ENCODE measurements around the gene RBP3.

Gene RBP3

GRCh38 chr10:47319784-47320183 lies 28.4 kb upstream of the RBP3 start:
- DNase-seq: no peak

- no peak for DNase-seq
Measured at GRCh38 chr10:47320812-47321211, 27.4 kb upstream of the RBP3 start.

- DNase-seq: no peak
Measured at GRCh38 chr10:47321521-47322195, 26.5 kb upstream of the RBP3 start.

DNA sequence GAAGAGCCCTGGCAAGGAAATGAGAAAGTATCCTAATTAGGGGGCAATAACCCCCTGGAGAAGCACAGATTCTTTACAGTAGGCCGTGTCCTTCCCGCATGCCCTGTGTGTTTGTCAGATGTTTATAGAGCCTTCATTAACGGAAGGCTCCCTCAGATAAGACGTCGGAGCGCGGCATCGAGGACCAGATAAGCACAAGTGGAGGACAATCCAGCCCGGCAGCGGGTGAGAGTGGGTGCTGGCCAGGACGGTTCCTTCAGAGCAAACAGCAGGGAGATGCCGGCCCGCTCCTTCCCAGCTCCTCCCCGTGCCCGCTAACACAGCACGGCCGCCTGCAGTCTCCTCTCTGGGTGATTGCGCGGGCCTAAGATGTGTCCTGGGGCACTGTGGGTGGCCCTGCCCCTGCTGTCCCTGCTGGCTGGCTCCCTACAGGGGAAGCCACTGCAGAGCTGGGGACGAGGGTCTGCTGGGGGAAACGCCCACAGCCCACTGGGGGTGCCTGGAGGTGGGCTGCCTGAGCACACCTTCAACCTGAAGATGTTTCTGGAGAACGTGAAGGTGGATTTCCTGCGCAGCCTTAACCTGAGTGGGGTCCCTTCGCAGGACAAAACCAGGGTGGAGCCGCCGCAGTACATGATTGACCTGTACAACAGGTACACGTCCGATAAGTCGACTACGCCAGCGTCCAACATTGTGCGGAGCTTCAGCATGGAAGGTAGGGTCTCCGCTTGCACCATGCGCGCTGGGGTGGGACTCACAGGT lies 25.7 kb upstream of the RBP3 start, which contains the start of gene GDF2:
GDF2 (plus strand) TSS at position 155 of the 762 bp plus-strand sequence; CDS start at position 370, 215 bp downstream.
- DNase-seq: no peak

- DNase-seq: no peak
Measured at GRCh38 chr10:47323087-47323486, 25.1 kb upstream of the RBP3 start.

DNA sequence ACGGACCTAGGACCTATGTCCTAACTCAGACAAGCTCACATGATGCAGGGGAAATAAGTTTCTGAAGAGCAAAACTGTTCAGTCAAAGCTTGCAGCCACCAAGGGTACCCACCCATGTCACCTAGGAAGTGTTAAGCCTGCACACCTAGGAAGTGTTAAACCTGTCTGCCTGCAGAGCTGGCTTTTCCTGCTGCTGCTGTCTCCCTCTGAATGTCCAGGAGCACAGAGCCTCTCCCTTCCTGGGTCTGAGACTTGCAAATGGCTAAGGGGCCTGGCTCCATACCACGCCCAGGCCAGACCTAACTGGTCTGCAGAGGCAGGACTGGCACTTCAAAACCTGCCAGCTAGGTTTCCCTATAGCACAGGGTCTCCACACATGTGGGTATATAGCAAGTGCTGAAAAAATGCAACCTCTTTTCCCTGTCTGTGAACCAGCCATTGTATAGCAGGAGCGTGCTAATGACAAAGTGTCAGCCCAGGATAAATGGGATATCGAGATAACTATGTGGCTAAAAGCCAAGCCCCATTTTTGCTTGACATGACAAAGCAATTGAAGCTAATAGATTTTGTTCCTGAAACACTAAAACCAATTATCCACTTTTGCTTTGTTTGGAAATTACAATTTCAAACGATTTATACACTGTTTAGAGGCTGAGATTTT lies 24.4 kb upstream of the RBP3 start:
- no peak for DNase-seq

DNA sequence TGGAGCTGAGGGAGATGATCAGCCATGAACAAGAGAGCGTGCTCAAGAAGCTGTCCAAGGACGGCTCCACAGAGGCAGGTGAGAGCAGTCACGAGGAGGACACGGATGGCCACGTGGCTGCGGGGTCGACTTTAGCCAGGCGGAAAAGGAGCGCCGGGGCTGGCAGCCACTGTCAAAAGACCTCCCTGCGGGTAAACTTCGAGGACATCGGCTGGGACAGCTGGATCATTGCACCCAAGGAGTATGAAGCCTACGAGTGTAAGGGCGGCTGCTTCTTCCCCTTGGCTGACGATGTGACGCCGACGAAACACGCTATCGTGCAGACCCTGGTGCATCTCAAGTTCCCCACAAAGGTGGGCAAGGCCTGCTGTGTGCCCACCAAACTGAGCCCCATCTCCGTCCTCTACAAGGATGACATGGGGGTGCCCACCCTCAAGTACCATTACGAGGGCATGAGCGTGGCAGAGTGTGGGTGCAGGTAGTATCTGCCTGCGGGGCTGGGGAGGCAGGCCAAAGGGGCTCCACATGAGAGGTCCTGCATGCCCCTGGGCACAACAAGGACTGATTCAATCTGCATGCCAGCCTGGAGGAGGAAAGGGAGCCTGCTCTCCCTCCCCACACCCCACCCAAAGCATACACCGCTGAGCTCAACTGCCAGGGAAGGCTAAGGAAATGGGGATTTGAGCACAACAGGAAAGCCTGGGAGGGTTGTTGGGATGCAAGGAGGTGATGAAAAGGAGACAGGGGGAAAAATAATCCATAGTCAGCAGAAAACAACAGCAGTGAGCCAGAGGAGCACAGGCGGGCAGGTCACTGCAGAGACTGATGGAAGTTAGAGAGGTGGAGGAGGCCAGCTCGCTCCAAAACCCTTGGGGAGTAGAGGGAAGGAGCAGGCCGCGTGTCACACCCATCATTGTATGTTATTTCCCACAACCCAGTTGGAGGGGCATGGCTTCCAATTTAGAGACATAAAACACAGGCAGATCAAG lies 22.6 kb upstream of the RBP3 start:
- DNase-seq: no peak

- no peak for DNase-seq
Measured at GRCh38 chr10:47326306-47326926, 21.7 kb upstream of the RBP3 start.

- DNase-seq: no peak
Measured at GRCh38 chr10:47326927-47327330, 21.2 kb upstream of the RBP3 start.

GRCh38 chr10:47329855-47330254 lies 18.3 kb upstream of the RBP3 start:
- no peak for DNase-seq

DNA sequence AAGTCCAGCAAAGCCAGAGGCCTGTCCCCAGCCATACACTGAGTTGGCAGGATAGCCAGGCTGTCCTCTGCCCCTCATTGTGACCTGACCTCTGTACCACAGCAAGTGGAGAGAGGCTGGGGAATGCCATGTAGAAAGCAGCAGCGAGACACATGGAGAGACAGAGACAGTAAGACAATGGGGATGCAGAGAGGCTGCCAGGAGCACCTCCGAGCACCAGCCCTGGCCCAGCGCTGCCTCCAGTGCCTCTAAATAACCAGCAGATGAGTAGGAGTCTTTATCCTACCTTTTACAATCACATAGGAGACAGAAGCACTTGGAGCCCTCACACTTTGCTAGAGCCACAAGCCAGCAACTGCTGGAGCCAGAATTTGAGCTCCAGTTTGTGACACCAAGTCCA lies 17.8 kb upstream of the RBP3 start:
- no peak for DNase-seq

GRCh38 chr10:47330804-47331203 lies 17.4 kb upstream of the RBP3 start:
- no peak for DNase-seq

GRCh38 chr10:47331491-47331890 lies 16.7 kb upstream of the RBP3 start:
- no peak for DNase-seq

DNA sequence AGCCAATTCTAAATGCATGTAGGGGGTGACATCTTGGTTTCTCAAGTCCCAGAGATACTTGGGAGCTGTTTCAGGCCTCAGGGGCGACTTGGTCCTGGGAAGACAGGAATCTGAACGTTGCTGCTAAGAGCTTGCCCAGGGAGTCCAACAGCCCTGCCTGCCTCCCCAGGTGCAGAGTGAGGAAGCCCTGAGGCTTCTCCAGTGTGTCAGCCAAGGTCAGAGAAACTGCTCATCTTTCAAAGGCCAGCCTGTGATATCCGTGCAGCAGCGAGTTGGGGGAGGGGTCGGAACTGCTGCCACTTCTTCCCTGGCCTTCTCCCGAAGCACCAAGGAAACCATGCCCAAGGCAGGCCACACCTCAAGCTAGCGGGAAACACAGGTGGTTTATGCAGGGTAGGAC lies 16.2 kb upstream of the RBP3 start:
- no peak for DNase-seq

- DNase-seq: no peak
Measured at GRCh38 chr10:47332371-47332770, 15.8 kb upstream of the RBP3 start.

GRCh38 chr10:47332946-47333345 lies 15.2 kb upstream of the RBP3 start:
- no peak for DNase-seq

- no peak for DNase-seq
Measured at GRCh38 chr10:47333532-47333931, 14.6 kb upstream of the RBP3 start.

- no peak for DNase-seq
Measured at GRCh38 chr10:47334466-47335295, 13.5 kb upstream of the RBP3 start.

DNA sequence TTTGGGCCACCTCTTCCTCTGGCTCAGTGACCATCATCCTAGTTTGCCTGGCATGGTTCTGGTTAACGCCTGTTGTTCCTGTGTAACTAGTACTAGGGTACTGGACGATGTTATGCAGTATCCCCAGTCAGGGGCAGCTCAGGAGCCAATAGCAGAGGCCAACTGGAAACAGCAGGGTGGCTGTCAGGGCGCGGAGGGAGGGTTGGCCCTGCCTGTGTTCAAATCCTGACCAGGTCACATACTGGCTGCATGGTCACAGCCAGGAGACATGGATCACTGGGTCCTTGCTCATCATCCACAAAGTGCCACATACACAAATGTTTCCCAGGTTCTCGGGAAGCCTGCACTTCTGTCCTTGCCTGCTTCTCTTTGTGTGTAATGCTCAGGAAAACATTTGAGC lies 12.3 kb upstream of the RBP3 start:
- no peak for DNase-seq

DNA sequence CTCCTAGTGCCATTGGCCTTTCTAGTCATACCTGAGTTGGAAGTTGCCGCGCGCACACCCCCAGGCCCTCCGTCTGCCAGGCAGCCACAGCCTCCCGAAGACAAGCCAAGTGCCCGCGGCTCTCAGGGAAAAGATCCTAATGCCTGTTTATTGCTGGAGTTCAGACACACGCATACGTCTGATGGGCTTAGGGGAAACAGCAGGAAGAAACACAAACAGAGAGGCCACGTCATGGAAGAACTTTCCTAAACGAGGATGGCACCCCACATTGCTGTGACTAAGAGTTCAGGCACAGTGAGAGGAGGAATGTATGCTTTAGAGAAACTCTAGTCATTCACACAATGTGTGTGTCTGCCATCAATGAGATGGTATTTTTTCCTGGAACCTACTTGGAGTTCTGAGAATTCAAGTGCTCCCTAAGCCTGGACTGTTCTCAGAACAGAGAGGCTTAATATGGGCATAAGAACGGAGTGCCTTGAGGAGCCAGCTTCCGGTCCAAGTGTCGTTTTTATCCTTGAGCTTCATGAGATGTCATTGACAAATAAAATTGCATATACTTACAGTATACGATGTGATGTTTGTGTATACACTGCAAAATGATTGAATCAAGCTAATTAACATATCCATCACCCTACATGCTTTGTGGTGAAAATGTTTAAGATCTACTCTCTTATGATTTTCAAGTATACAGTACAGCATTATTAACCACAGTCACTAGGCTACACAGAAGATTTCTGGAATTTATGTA lies 11.6 kb upstream of the RBP3 start:
- no peak for DNase-seq

- no peak for DNase-seq
Measured at GRCh38 chr10:47337310-47337709, 10.9 kb upstream of the RBP3 start.

Measured in DMS153 (cell line).